Heart right ventricle (tissue), 16 donors: Measurements from ENCODE around the gene CYP46A1. TPM values are rescaled to one million over a fixed set of nuclear protein-coding genes. Genes with fewer than 3 reads are reported as not detected.

ENCODE experiments used
- ATAC-seq, 8 donors: fragments of 200-7000 bp; cut with Tn5 transposase; one replicate each; pipeline ENCODE4 v1.9.1; 2020; ENCODE audit warnings: mild to moderate bottlenecking in 8 of 8, moderate library complexity in 8 of 8, moderate number of reproducible peaks in 1 of 8
- DNase-seq, 2 donors: peaks; one replicate each; pipeline ENCODE4 v3.0.0-alpha.2; 2020
- H3K27ac ChIP-seq, 10 donors: fragments of 200-600 bp; sonication (generic) in 2 of 10; one replicate each; pipeline versions ENCODE4 v1.5.0 to v1.8.0; 2020 to 2022; ENCODE audit warnings: mild to moderate bottlenecking in 3 of 10
- H3K27me3 ChIP-seq, 7 donors: fragments of 200-600 bp; one replicate each; pipeline ENCODE4 v1.8.0; 2021 to 2022; ENCODE audit warnings: mild to moderate bottlenecking in 2 of 7
- H3K36me3 ChIP-seq, 9 donors: fragments of 200-600 bp; sonication (generic) in 1 of 9; one replicate each; pipeline versions ENCODE4 v1.5.0 to v1.8.0; 2020 to 2022; ENCODE audit warnings: mild to moderate bottlenecking in 2 of 9
- H3K4me1 ChIP-seq, 9 donors: fragments of 200-600 bp; sonication (generic) in 1 of 9; one replicate each; pipeline versions ENCODE4 v1.5.0 to v1.8.0; 2020 to 2022; ENCODE audit warnings: mild to moderate bottlenecking in 4 of 9
- H3K4me3 ChIP-seq, 10 donors: fragments of 200-600 bp; sonication (generic) in 2 of 10; one replicate each; pipeline versions ENCODE4 v1.5.0 to v1.8.0; 2020 to 2022; ENCODE audit warnings: mild to moderate bottlenecking in 7 of 10, moderate library complexity in 2 of 10
- H3K9me3 ChIP-seq, 11 donors: fragments of 200-600 bp in 10 of 11; sonication (generic) in 2 of 11; one replicate each; pipeline versions ENCODE4 v1.5.0 to v1.8.0; 2013 to 2022; ENCODE audit warnings: mild to moderate bottlenecking in 2 of 11, control low read depth in 1 of 11, moderate library complexity in 1 of 11
- WGBS, 2 donors: extraction: QIAGEN DNeasy Blood & Tissue Kit; methylation state at CpG; one replicate each; pipeline ENCODE4 v1.1.7; 2013; ENCODE audit warnings: inconsistent platforms in 1 of 2; 5-methylcytosine and 5-hydroxymethylcytosine counted together
- intact Hi-C, 10 donors: fragments of 100-400 bp; cut with DNase I; formaldehyde crosslinking; loops; one replicate each; pipeline versions ENCODE4 v1.11.1 to v1.14.2; 2022
- polyA plus RNA-seq, 2 donors: library from polyadenylated mRNA; stranded (reverse); fragments of 200-250 nt; gene quantifications; one replicate each; pipeline ENCODE4 v1.2.3, GENCODE V29; 2013
- total RNA-seq, 10 donors: library from RNA; stranded (reverse); fragmentation: NEBNext Ultra II Directional in 3 of 10; extraction: Animal tissue kit (Norgen Biotek cat#: 25700) in 3 of 10; gene quantifications; one replicate each; pipeline versions ENCODE4 v1.2.1 to v1.2.4, GENCODE V29; 2021 to 2023
- TF ChIP-seq, protein P1 (sequence below), 9 donors: fragments of 200-600 bp; sonication (generic) in 2 of 9; IDR thresholded peaks; one replicate each; pipeline versions ENCODE4 v1.5.0 to v1.8.0; 2021 to 2022; ENCODE audit warnings: antibody characterized with exemption in 9 of 9, mild to moderate bottlenecking in 5 of 9, moderate library complexity in 1 of 9
- donor health status: Arrhythmogenic right ventricular cardiomyopathy.
- donor health status: ischemic (EF 13 %, LVEDD 7.1; RV severe dilation, severe dysfunction).
- donor health status: healthy with polysubstance abuse.
- donor health status: DM: no; HTN: yes; CAD: no.
- donor health status: DM: no; HTN: no; CAD: no.
- donor health status: ischemic (EF 25% LVEDD 6.9; RV normal size, moderate dysfunction).
- donor health status: ischemic (EF 25% LVEDD 5.7; RV mildly dilated, moderate dysfunction).
- donor health status: healthy.
- donor health status: DM: yes; HTN: yes; CAD: no.
- donor health status: Ischemic cardiomyopathy.
- donor health status: ischemic (EF 35%, LVEDD 5.7; RV mildly dilated, moderate dysfunction).
- donor health status: nonischemic (EF 11% LVEDD 7.7; RV severe dilation, severe dysfunction).
- donor health status: DM: yes; HTN: yes; CAD: no.
- donor health status: PGD.
- donor health status: ischemic (EF 29% LVEDD 5.4; RV normal size, mild dysfunction).
- donor health status: nonischemic (EF 23%, LVEDD 6.1; RV moderate dilation, normal function).

CYP46A1 gene
- total and polyA plus RNA-seq, 12 donors, result 1.5 to 6.1 (median 3.5) TPM

DNA sequence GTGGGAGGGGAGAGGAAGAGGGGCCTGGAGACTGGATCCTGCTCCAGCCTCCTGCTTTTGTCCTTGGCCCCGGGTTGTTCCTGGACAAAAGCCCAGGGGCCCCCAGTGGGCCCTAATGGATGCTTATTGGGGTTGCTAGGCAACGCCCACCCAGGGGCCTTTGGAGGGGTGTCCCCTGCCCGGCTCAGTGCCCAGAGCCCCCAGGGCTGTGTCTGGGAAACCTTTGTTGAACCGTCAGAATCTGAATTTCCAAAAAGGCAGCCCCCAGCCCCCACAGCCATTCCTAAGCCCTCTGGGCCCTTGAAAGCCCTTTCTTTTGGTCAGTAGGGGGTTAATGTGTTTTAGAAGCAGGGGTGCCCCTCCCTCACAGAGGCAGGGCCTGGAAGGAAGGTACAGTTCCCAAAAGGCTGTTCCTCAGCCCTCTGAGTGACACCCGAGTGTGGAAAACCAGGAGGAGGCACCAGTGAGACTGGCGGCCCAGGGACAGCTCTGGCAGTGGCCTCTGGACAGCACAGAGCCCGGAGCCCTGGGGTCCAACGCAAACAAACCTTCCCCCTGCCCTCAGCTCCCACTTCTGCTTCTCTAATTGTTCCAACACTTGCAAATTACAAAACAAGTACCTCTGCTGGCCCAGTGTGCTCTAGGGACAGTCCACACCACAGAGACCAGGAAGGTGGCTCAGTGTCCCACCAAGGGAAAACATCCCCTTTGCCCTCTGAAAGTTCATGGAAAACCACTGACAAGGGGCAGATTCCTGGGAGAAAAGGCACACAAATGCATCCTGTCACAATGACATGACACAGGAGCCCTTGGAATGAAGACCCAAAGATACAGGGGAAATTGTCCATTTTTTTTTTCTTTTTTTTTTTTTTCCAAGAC lies 19.8 kb upstream of the CYP46A1 start:
- 53 to 56% methylated on average over 8 of the region's 8 CpGs for WGBS, 2 donors
- no peak for DNase-seq
- intact Hi-C loops, result loop anchor here in 1 of 10 donors (10.0 kb wide), 1 partner anchor 411 kb away; no protein-coding TSS in a partner anchor

DNA sequence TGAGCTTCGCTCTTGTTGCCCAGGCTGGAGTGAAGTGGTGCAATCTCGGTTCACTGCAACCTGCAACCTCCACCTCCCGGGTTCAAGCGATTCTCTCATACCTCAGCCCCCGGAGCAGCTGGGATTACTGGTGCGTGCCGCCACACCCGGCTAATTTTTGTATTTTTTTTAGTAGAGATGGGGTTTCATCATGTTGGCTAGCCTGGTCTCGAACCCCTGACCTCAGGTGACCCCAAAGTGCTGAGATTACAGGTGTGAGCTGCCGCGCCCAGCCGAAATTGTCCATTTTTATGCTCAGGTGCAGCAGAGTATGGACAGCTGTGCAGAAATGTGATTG lies 19.2 kb upstream of the CYP46A1 start:
- TF ChIP-seq, protein P1, sequence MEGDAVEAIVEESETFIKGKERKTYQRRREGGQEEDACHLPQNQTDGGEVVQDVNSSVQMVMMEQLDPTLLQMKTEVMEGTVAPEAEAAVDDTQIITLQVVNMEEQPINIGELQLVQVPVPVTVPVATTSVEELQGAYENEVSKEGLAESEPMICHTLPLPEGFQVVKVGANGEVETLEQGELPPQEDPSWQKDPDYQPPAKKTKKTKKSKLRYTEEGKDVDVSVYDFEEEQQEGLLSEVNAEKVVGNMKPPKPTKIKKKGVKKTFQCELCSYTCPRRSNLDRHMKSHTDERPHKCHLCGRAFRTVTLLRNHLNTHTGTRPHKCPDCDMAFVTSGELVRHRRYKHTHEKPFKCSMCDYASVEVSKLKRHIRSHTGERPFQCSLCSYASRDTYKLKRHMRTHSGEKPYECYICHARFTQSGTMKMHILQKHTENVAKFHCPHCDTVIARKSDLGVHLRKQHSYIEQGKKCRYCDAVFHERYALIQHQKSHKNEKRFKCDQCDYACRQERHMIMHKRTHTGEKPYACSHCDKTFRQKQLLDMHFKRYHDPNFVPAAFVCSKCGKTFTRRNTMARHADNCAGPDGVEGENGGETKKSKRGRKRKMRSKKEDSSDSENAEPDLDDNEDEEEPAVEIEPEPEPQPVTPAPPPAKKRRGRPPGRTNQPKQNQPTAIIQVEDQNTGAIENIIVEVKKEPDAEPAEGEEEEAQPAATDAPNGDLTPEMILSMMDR (IDR thresholded peaks at IDR 0.05), result no peak
- Histone ChIP-seq H3K27me3 (peaks cover 0 to 21% (median 10%) of the 10 kb centered on the region in 7 donors), H3K4me3 (no peak overlapping the region), H3K36me3 (peaks cover 0 to 70% (median 0%) of the 10 kb centered on the region in 9 donors), H3K4me1 (peaks cover 0 to 4% (median 0%) of the 10 kb centered on the region in 9 donors), H3K9me3 (no peaks in the 10 kb centered on the region), H3K27ac (no peak overlapping the region)
- intact Hi-C loops, result loop anchor here in 1 of 10 donors (10.0 kb wide), 1 partner anchor 410 kb away; no protein-coding TSS in a partner anchor
- DNase-seq (no peak), ATAC-seq (no peak)
- WGBS, 2 donors, result 77 to 81% methylated on average over 12 of the region's 12 CpGs

More for the DNA sequence above, 19.8 kb upstream of the CYP46A1 start:
- peaks cover 0 to 6% (median 0%) of the 10 kb centered on the region in 9 donors for H3K4me1 ChIP-seq
- no peaks in the 10 kb centered on the region for H3K9me3 ChIP-seq
- no peak overlapping the region for H3K27ac ChIP-seq
- TF ChIP-seq, protein P1 (IDR thresholded peaks at IDR 0.05), result no peak
- no peak for ATAC-seq
- H3K4me3 ChIP-seq, result no peak overlapping the region
- H3K36me3 ChIP-seq, result peaks cover 0 to 65% (median 0%) of the 10 kb centered on the region in 9 donors
- H3K27me3 ChIP-seq, result peaks cover 2 to 28% (median 16%) of the 10 kb centered on the region in 7 donors

DNA sequence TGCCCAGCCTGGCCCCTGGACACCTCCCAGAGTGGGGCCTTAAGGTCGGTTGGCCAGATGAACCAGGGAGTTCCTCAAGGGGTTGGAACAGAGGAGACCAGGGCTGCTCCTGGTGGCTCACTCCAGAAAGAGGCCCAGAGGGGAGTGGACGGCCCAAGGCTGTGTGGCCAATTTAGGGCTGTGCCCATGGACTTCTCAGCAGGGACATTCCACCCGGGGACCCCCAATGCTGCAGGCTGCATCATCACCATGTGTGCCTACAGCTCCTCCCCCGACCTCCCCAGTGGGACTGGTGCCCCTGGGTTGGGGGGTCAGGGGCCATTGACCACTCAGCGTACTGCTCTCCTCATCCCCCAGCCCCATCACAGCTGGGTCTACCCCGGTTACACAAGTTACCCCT lies 17.6 kb upstream of the CYP46A1 start:
- 74 to 80% methylated on average over 6 of the region's 6 CpGs for WGBS, 2 donors
- intact Hi-C loops, result loop anchor here in 1 of 10 donors (10.0 kb wide), 1 partner anchor 408 kb away; no protein-coding TSS in a partner anchor
- Histone ChIP-seq H3K9me3 (no peaks in the 10 kb centered on the region), H3K36me3 (peaks cover 0 to 61% (median 0%) of the 10 kb centered on the region in 9 donors), H3K27ac (no peak overlapping the region), H3K27me3 (peaks cover 0 to 7% (median 0%) of the 10 kb centered on the region in 7 donors), H3K4me3 (no peak overlapping the region), H3K4me1 (no peaks in the 10 kb centered on the region)
- DNase-seq (no peak), ATAC-seq (peak in 1 of 8 donors; percentile 39)
- TF ChIP-seq, protein P1 (IDR thresholded peaks at IDR 0.05), result no peak

DNA sequence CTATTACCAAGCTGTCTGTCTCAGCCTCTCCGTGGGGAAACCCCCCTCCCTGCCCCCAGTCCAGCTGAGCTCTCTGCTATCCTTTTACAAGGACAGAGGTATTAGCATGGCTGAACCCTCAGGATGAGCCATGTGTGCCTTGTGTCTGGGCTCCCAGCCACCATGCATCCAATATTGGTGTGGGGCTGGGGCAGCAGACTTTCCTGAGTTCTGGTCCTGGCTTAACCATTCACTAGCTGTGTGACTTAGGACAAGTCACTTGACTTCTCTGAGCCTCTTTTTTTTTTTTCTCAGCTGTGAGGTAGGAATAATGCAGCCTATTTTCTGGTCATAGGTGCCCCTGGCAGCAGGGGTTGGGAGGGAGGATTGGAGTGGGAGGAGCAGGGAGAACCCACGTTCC lies 17.1 kb upstream of the CYP46A1 start:
- Histone ChIP-seq H3K27me3 (peaks cover 0 to 2% (median 0%) of the 10 kb centered on the region in 7 donors), H3K9me3 (no peaks in the 10 kb centered on the region), H3K27ac (no peak overlapping the region), H3K4me3 (no peak overlapping the region), H3K36me3 (peaks cover 0 to 56% (median 0%) of the 10 kb centered on the region in 9 donors), H3K4me1 (no peaks in the 10 kb centered on the region)
- TF ChIP-seq, protein P1 (IDR thresholded peaks at IDR 0.05), result no peak
- intact Hi-C loops, result loop anchor here in 1 of 10 donors (10.0 kb wide), 1 partner anchor 408 kb away; no protein-coding TSS in a partner anchor
- WGBS, 2 donors, result 56 to 70% methylated on average over 2 of the region's 2 CpGs
- ATAC-seq (no peak), DNase-seq (no peak)
